ENCODE measurements around the gene RBBP8NL.

DNA sequence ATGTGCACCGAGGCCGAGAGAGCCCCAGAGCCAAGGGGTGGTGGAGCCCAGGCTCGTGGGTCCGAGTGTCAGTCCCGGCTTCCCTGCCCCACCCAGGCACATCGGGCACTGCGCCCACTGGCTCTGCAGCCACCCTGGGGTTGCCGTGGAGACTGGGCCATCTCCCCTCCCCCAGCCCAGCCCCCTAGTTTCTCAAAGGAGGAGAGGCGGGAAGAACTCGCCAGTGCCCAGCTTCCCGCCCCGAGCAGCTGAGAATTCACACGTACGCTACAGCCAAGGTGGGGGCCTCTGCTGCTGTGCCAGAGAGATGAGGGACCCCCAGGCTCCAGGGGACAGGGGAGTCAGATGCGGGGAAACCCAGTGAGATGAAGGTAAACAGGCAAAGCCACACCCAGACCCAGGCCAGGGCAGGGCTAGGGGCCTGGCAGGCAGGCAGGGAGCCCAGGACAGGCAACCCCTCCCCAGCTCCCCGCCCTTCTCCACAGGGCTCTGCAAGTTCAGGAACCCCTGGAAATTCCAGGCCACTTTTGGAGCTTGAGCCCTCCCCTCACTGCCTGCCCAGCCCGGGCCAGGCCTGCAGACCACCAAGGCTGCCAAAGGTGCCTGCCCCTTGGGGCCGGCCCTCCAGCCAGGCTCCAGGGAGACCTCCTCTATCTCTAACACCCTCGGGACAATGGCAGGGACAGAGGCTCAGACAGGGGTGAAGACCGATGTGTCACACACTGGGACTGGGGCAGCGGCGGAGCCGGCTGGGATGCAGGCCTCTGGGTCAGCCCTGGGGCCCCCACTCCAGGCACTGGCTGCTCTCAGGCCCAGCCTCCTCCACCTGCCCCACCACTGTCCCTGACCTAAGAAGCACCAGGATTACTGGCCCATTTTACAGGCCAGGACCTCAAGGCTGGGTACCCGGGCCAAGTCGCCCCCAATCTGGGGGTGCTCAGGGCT is 66.2 kb downstream of the RBBP8NL start:
- TF ChIP-seq CTCF (IDR thresholded peaks at IDR 0.05; ENCODE audit: low read length) (no peak), EZH2 (IDR thresholded peaks at IDR 0.05; ENCODE audit: borderline replicate concordance, low read length) (no peak)

All from OCI-LY1 (cell line).